ENCODE data around the gene RUVBL2.

RUVBL2 gene

GRCh38 chr19:48988286-48988685, 5.4 kb upstream of the RUVBL2 start:
- no peaks in the 10 kb centered on the region for H3K9me3 ChIP-seq (ENCODE audit: control insufficient read depth in 1 of 2, low read length in 2 of 2)
- no peak overlapping the region for H3K27ac ChIP-seq (ENCODE audit: low read depth, low read length)
- H3K4me3 ChIP-seq (ENCODE audit: low read depth in 1 of 2, low read length in 2 of 2), result no peak overlapping the region
- peaks cover 11 to 20% of the 10 kb centered on the region in 2 donors for H3K4me1 ChIP-seq (ENCODE audit: control insufficient read depth in 1 of 2, insufficient read depth in 2 of 2, low read length in 2 of 2)
- no peak overlapping the region for H3K9ac ChIP-seq (ENCODE audit: low read depth in 1 of 2, low read length in 2 of 2)
- no peaks in the 10 kb centered on the region for H3K27me3 ChIP-seq (ENCODE audit: control insufficient read depth in 1 of 2, insufficient read depth in 2 of 2, low read length in 2 of 2)
- H3K36me3 ChIP-seq (ENCODE audit: control insufficient read depth in 1 of 2, insufficient read depth in 2 of 2, low read length in 2 of 2), result peaks cover 15 to 43% of the 10 kb centered on the region in 2 donors

DNA sequence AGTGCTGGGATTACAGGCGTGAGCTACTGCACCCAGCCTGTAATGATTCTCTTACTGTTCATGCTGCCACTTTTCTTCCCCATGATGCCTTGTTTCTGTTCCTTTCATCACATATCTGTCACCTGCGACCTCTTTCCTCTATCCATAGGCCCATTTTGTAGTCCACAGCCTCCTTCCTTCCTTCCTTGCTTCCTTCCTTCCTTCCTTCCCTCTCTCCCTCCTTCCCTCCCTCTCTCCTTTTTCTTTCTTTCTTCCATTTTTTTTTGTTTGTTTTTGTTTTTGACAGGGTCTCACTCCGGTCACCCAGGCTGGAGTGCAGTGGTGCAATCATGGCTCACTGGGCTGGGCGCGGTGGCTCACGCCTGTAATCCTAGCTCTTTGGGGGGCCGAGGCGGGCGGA, 4.8 kb upstream of the RUVBL2 start:
- Histone ChIP-seq H3K4me1 (ENCODE audit: control insufficient read depth in 1 of 2, insufficient read depth in 2 of 2, low read length in 2 of 2) (peaks cover 10 to 19% of the 10 kb centered on the region in 2 donors), H3K27me3 (ENCODE audit: control insufficient read depth in 1 of 2, insufficient read depth in 2 of 2, low read length in 2 of 2) (no peaks in the 10 kb centered on the region), H3K9me3 (ENCODE audit: control insufficient read depth in 1 of 2, low read length in 2 of 2) (no peaks in the 10 kb centered on the region), H3K4me3 (ENCODE audit: low read depth in 1 of 2, low read length in 2 of 2) (no peak overlapping the region), H3K36me3 (ENCODE audit: control insufficient read depth in 1 of 2, insufficient read depth in 2 of 2, low read length in 2 of 2) (peaks cover 15 to 42% of the 10 kb centered on the region in 2 donors), H3K27ac (ENCODE audit: low read depth, low read length) (no peak overlapping the region), H3K9ac (ENCODE audit: low read depth in 1 of 2, low read length in 2 of 2) (no peak overlapping the region)

DNA sequence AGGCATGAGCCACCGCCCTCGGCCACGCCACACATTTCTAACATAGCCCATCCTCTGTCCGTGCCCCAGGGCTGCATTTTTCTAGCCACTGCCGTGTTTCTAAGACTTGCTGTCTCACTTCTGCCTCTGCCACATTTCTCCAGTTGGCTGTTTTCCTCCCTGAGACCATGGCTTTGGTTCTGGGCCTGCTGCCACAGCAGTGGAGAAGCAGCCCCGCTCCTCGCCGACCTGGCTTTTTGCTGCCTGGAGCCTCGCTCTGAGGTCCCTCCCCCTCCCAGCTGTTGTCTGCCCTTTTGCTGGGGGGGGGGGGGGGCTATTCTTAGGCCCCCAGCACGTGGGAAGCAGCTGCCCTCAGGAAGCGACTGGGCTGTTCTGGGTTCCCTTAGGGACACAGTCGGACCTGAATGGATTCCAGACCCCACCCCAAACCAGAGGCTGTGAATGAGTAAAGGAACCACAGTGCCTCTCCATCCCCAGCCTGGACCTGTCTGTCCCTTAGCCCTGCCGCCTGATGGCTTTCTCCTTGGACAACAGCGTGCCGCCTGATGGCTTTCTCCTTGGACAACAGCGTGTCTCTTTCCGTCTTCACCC, 3.9 kb upstream of the RUVBL2 start:
- no peaks in the 10 kb centered on the region for H3K9me3 ChIP-seq (ENCODE audit: control insufficient read depth in 1 of 2, low read length in 2 of 2)
- no peak overlapping the region for H3K4me3 ChIP-seq (ENCODE audit: low read depth in 1 of 2, low read length in 2 of 2)
- H3K27me3 ChIP-seq (ENCODE audit: control insufficient read depth in 1 of 2, insufficient read depth in 2 of 2, low read length in 2 of 2), result no peaks in the 10 kb centered on the region
- peaks cover 15 to 42% of the 10 kb centered on the region in 2 donors for H3K36me3 ChIP-seq (ENCODE audit: control insufficient read depth in 1 of 2, insufficient read depth in 2 of 2, low read length in 2 of 2)
- no peak overlapping the region for H3K27ac ChIP-seq (ENCODE audit: low read depth, low read length)
- H3K9ac ChIP-seq (ENCODE audit: low read depth in 1 of 2, low read length in 2 of 2), result no peak overlapping the region
- peaks cover 18 to 27% of the 10 kb centered on the region in 2 donors for H3K4me1 ChIP-seq (ENCODE audit: control insufficient read depth in 1 of 2, insufficient read depth in 2 of 2, low read length in 2 of 2)

GRCh38 chr19:48990400-48990799, 3.3 kb upstream of the RUVBL2 start:
- Histone ChIP-seq H3K27ac (ENCODE audit: low read depth, low read length) (no peak overlapping the region), H3K27me3 (ENCODE audit: control insufficient read depth in 1 of 2, insufficient read depth in 2 of 2, low read length in 2 of 2) (no peaks in the 10 kb centered on the region), H3K9ac (ENCODE audit: low read depth in 1 of 2, low read length in 2 of 2) (no peak overlapping the region), H3K4me3 (ENCODE audit: low read depth in 1 of 2, low read length in 2 of 2) (no peak overlapping the region), H3K4me1 (ENCODE audit: control insufficient read depth in 1 of 2, insufficient read depth in 2 of 2, low read length in 2 of 2) (peaks cover 21 to 31% of the 10 kb centered on the region in 2 donors), H3K9me3 (ENCODE audit: control insufficient read depth in 1 of 2, low read length in 2 of 2) (no peaks in the 10 kb centered on the region), H3K36me3 (ENCODE audit: control insufficient read depth in 1 of 2, insufficient read depth in 2 of 2, low read length in 2 of 2) (peaks cover 12 to 36% of the 10 kb centered on the region in 2 donors)

- no peak overlapping the region for H3K27ac ChIP-seq (ENCODE audit: low read depth, low read length)
- peaks cover 7 to 29% of the 10 kb centered on the region in 2 donors for H3K36me3 ChIP-seq (ENCODE audit: control insufficient read depth in 1 of 2, insufficient read depth in 2 of 2, low read length in 2 of 2)
- H3K4me1 ChIP-seq (ENCODE audit: control insufficient read depth in 1 of 2, insufficient read depth in 2 of 2, low read length in 2 of 2), result peaks cover 21 to 31% of the 10 kb centered on the region in 2 donors
- H3K27me3 ChIP-seq (ENCODE audit: control insufficient read depth in 1 of 2, insufficient read depth in 2 of 2, low read length in 2 of 2), result no peaks in the 10 kb centered on the region
- no peak overlapping the region for H3K4me3 ChIP-seq (ENCODE audit: low read depth in 1 of 2, low read length in 2 of 2)
- H3K9me3 ChIP-seq (ENCODE audit: control insufficient read depth in 1 of 2, low read length in 2 of 2), result no peaks in the 10 kb centered on the region
- H3K9ac ChIP-seq (ENCODE audit: low read depth in 1 of 2, low read length in 2 of 2), result peak overlapping the region in 1 of 2 donors; percentile 98
Observed at GRCh38 chr19:48991011-48991609, 2.6 kb upstream of the RUVBL2 start.

DNA sequence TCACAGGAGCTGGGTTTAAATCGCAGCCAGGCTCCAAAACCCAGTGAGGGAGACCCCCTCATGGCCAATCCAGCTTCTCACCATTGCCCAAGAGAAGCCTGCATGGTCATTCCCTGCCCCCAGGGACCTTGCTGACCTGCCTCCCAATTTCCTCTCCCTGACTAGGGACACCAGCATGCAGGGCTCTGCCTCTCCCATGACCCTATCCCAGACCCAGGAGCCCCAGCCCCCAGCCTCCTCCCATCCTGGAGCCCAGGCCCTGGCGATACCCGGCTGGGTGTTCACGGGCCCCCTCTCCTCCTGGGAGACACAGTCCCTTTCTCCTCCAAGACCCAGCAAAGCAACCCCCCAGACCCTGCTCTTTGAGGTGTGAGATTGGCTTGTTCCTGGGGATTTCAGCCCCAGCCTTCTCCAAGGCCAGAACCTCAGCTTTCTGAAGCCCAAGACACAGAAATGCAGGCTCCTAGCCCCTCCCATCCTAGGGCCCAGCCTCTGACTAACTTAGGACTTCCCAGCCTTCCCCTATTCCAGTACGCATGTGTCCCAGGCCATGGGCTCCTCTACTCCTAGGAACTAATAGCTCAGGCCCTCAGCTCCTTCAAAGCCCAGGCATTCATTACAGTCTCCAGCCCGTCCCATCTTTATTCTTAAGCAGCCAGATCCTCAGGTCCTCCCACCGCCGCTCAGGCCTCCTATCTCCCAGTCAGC, 1.7 kb upstream of the RUVBL2 start:
- no peaks in the 10 kb centered on the region for H3K27me3 ChIP-seq (ENCODE audit: control insufficient read depth in 1 of 2, insufficient read depth in 2 of 2, low read length in 2 of 2)
- H3K4me3 ChIP-seq (ENCODE audit: low read depth in 1 of 2, low read length in 2 of 2), result peak overlapping the region; percentile 96 to 99
- peaks cover 21 to 31% of the 10 kb centered on the region in 2 donors for H3K4me1 ChIP-seq (ENCODE audit: control insufficient read depth in 1 of 2, insufficient read depth in 2 of 2, low read length in 2 of 2)
- H3K27ac ChIP-seq (ENCODE audit: low read depth, low read length), result peak overlapping the region; percentile 85
- H3K36me3 ChIP-seq (ENCODE audit: control insufficient read depth in 1 of 2, insufficient read depth in 2 of 2, low read length in 2 of 2), result peaks cover 7 to 23% of the 10 kb centered on the region in 2 donors
- no peaks in the 10 kb centered on the region for H3K9me3 ChIP-seq (ENCODE audit: control insufficient read depth in 1 of 2, low read length in 2 of 2)
- H3K9ac ChIP-seq (ENCODE audit: low read depth in 1 of 2, low read length in 2 of 2), result peak overlapping the region; percentile 98 to 100

- Histone ChIP-seq H3K9ac (ENCODE audit: low read depth in 1 of 2, low read length in 2 of 2) (peak overlapping the region; percentile 98 to 100), H3K4me3 (ENCODE audit: low read depth in 1 of 2, low read length in 2 of 2) (peak overlapping the region; percentile 96 to 99), H3K27me3 (ENCODE audit: control insufficient read depth in 1 of 2, insufficient read depth in 2 of 2, low read length in 2 of 2) (no peaks in the 10 kb centered on the region), H3K4me1 (ENCODE audit: control insufficient read depth in 1 of 2, insufficient read depth in 2 of 2, low read length in 2 of 2) (peaks cover 21 to 31% of the 10 kb centered on the region in 2 donors), H3K9me3 (ENCODE audit: control insufficient read depth in 1 of 2, low read length in 2 of 2) (no peaks in the 10 kb centered on the region), H3K27ac (ENCODE audit: low read depth, low read length) (peak overlapping the region; percentile 85), H3K36me3 (ENCODE audit: control insufficient read depth in 1 of 2, insufficient read depth in 2 of 2, low read length in 2 of 2) (peaks cover 7 to 19% of the 10 kb centered on the region in 2 donors)
Observed at GRCh38 chr19:48992581-48993174, 1.0 kb upstream of the RUVBL2 start.

DNA sequence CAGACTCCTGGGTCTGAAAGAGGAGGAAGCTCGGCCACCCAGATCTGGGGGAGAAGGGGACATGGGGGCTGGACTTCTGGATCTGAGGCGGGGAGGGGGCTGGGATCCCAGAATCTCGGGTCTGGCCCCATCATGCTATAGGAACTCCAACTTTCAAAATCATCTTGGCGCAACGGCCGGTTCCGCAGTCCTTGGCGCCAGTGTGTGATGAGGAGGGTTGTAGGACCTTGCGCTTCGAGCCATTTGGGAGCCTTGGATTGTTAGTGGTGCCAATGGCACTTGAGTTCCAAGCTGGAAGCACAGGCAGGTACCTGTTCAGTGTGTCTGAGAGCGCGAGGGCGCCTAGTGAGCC, 324 bp downstream of the RUVBL2 start:
- H3K36me3 ChIP-seq (ENCODE audit: control insufficient read depth in 1 of 2, insufficient read depth in 2 of 2, low read length in 2 of 2), result peaks cover 7 to 8% of the 10 kb centered on the region in 2 donors
- H3K9ac ChIP-seq (ENCODE audit: low read depth in 1 of 2, low read length in 2 of 2), result peak overlapping the region; percentile 79 to 87
- peaks cover 21 to 31% of the 10 kb centered on the region in 2 donors for H3K4me1 ChIP-seq (ENCODE audit: control insufficient read depth in 1 of 2, insufficient read depth in 2 of 2, low read length in 2 of 2)

DNA sequence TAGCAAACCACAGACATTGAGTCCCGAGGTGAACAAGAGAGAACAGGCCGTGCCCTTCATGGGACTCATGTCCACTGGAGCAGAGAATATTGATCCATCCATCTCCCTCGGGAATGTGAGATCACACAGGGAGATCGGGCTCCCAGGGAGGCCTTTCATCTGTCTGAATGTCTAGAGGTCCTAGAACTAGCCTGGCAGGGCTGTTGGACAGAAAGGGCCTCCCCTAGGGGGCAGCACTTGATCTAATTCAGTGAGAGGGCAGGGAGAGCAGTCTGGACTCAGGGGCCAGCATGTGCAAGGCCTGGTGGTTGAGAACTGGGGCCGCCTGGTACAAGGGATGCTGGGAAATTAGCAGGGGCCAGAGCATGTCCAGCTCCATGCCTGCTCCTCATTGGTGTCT, 4.3 kb downstream of the RUVBL2 start:
- no peaks in the 10 kb centered on the region for H3K27me3 ChIP-seq (ENCODE audit: control insufficient read depth in 1 of 2, insufficient read depth in 2 of 2, low read length in 2 of 2)
- H3K4me3 ChIP-seq (ENCODE audit: low read depth in 1 of 2, low read length in 2 of 2), result no peak overlapping the region
- H3K9ac ChIP-seq (ENCODE audit: low read depth in 1 of 2, low read length in 2 of 2), result no peak overlapping the region
- peaks cover 0 to 12% of the 10 kb centered on the region in 2 donors for H3K36me3 ChIP-seq (ENCODE audit: control insufficient read depth in 1 of 2, insufficient read depth in 2 of 2, low read length in 2 of 2)
- peaks cover 11 to 14% of the 10 kb centered on the region in 2 donors for H3K4me1 ChIP-seq (ENCODE audit: control insufficient read depth in 1 of 2, insufficient read depth in 2 of 2, low read length in 2 of 2)
- no peak overlapping the region for H3K27ac ChIP-seq (ENCODE audit: low read depth, low read length)
- H3K9me3 ChIP-seq (ENCODE audit: control insufficient read depth in 1 of 2, low read length in 2 of 2), result no peaks in the 10 kb centered on the region

More for the DNA sequence above, 324 bp downstream of the RUVBL2 start:
- H3K27ac ChIP-seq (ENCODE audit: low read depth, low read length), result peak overlapping the region; percentile 30
- no peaks in the 10 kb centered on the region for H3K9me3 ChIP-seq (ENCODE audit: control insufficient read depth in 1 of 2, low read length in 2 of 2)
- peak overlapping the region; percentile 91 to 99 for H3K4me3 ChIP-seq (ENCODE audit: low read depth in 1 of 2, low read length in 2 of 2)
- no peaks in the 10 kb centered on the region for H3K27me3 ChIP-seq (ENCODE audit: control insufficient read depth in 1 of 2, insufficient read depth in 2 of 2, low read length in 2 of 2)
